Thyroid gland (tissue), 4 donors: ENCODE measurements around the gene GNLY. TPM values are rescaled to one million over a fixed set of nuclear protein-coding genes. Genes with fewer than 3 reads are reported as not detected.

Source experiments
- DNase-seq, 2 donors: peaks; one replicate each; pipeline ENCODE4 v3.0.0-alpha.2; 2019
- H3K27ac ChIP-seq, 3 donors: fragments of 200-600 bp; sonication (generic); 1 replicate in 2 of 3; 2 replicates in 1 of 3; pipeline ENCODE4 v1.5.1; 2016 to 2019; ENCODE audit warnings: mild to moderate bottlenecking in 1 of 3, moderate library complexity in 1 of 3
- H3K27me3 ChIP-seq: fragments of 200-600 bp; sonication (generic); one replicate; pipeline ENCODE4 v1.5.1; 2019
- H3K36me3 ChIP-seq, 2 donors: fragments of 200-600 bp; sonication (generic); one replicate each; pipeline ENCODE4 v1.5.1; 2016 to 2019
- H3K4me1 ChIP-seq, 2 donors: fragments of 200-600 bp; sonication (generic); one replicate each; pipeline ENCODE4 v1.5.1; 2017 to 2019
- H3K4me3 ChIP-seq, 3 donors: fragments of 200-600 bp; sonication (generic); replicated peaks in 1 of 3; 1 replicate in 2 of 3; 2 replicates in 1 of 3; pipeline ENCODE4 v1.5.1; 2016; ENCODE audit warnings: mild to moderate bottlenecking in 1 of 3
- H3K9me3 ChIP-seq: fragments of 200-600 bp; sonication (generic); one replicate; pipeline ENCODE4 v1.5.1; 2017
- POLR2A ChIP-seq, 2 donors: fragments of 450-650 bp; IDR thresholded peaks; one replicate each; pipeline ENCODE4 v1.6.1; 2017; ENCODE audit warnings: antibody characterized with exemption in 2 of 2, mild to moderate bottlenecking in 2 of 2, moderate library complexity in 1 of 2
- WGBS, 2 donors: methylation state at CpG; one replicate each; pipeline ENCODE4 v1.1.5; 2017; 5-methylcytosine and 5-hydroxymethylcytosine counted together
- intact Hi-C: fragments of 100-400 bp; cut with DNase I; formaldehyde crosslinking; loops from one replicate; pipeline ENCODE4 v1.15.1; 2023
- total RNA-seq, 4 donors: library from RNA; depleted of rRNA; stranded (reverse); fragments of >200 nt; gene quantifications; one replicate each; pipeline ENCODE4 v1.2.3, GENCODE V29; 2016
- TF ChIP-seq, protein P1 (sequence below), 6 experiments: fragments of 200-600 bp in 3 of 6; fragments of 450-650 bp in 3 of 6; sonication (generic) in 3 of 6; IDR thresholded peaks; one replicate each; pipeline ENCODE4 v1.5.1; 2016 to 2019; ENCODE audit warnings: antibody characterized with exemption in 6 of 6, mild to moderate bottlenecking in 2 of 6, inconsistent platforms in 1 of 6, moderate library complexity in 1 of 6

GNLY gene
- total RNA-seq, 4 donors from 2014 or later: 0.22 to 3.6 (median 0.63) TPM; not detected in 1

DNA sequence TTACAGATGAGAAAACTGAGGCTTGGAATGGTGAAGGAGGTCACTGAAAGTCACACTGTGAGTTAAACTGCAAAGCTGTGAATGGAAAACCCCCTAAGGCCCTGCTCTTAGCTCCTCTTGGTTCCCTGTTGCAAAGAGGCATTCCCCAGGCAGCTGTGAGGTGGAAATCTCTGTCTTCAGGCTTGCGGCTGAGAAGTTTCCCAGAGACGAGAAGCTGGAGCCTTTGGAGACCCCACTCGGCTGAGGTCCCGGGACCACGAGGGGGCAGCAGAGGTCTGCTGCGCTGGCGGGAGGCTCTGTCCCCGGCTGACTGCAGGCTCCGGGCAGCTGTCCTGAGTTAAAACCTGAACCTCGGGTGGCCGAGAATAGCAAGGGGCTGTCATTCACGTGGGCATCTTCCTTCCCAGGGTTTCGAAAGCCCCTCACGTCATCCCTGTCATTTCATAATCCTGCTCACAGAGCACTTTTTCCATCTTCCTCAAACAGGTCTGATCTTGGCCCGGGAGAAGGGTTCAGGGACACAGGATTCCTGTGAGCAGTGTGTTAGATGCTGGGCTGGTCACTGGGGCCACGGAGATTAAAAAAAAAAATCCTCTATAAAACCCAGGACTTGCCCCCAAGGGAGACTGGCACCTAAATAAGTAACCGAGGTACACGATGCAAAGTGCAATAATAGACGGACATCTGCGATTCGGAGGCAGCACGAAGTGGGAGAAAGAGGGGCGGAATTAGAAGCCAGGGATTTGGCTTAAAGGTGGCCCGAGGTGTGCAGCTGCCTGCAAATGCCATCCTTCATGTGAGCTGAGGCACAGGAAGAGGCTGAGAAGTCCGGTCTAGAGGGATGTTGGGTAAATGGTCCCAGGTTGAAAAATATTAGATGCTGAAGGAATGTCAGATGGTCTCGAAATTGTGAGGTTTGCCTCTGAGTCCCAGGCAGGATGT lies 35.0 kb downstream of the GNLY start:
- no peaks in the 10 kb centered on the region for H3K36me3 ChIP-seq
- peak overlapping the region in 2 of 3 donors; percentile 76 to 92 for H3K27ac ChIP-seq
- H3K4me1 ChIP-seq: peaks cover 15 to 67% of the 10 kb centered on the region in 2 donors
- no peaks in the 10 kb centered on the region for H3K9me3 ChIP-seq
- H3K4me3 ChIP-seq: no peak overlapping the region
- TF ChIP-seq, protein P1, sequence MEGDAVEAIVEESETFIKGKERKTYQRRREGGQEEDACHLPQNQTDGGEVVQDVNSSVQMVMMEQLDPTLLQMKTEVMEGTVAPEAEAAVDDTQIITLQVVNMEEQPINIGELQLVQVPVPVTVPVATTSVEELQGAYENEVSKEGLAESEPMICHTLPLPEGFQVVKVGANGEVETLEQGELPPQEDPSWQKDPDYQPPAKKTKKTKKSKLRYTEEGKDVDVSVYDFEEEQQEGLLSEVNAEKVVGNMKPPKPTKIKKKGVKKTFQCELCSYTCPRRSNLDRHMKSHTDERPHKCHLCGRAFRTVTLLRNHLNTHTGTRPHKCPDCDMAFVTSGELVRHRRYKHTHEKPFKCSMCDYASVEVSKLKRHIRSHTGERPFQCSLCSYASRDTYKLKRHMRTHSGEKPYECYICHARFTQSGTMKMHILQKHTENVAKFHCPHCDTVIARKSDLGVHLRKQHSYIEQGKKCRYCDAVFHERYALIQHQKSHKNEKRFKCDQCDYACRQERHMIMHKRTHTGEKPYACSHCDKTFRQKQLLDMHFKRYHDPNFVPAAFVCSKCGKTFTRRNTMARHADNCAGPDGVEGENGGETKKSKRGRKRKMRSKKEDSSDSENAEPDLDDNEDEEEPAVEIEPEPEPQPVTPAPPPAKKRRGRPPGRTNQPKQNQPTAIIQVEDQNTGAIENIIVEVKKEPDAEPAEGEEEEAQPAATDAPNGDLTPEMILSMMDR (IDR thresholded peaks at IDR 0.05): peak; percentile 81 to 98 (median 96)
- TF ChIP-seq POLR2A (IDR thresholded peaks at IDR 0.05): peak in 1 of 2 donors; percentile 33
- DNase-seq: peak; percentile 92
- no peaks in the 10 kb centered on the region for H3K27me3 ChIP-seq
- intact Hi-C loops: loop anchor here (5.0 kb wide), 1 partner anchor 83 kb away; no protein-coding TSS in a partner anchor
- WGBS, 2 donors: 38 to 42% methylated on average over 24 to 26 of the region's 26 CpGs

DNA sequence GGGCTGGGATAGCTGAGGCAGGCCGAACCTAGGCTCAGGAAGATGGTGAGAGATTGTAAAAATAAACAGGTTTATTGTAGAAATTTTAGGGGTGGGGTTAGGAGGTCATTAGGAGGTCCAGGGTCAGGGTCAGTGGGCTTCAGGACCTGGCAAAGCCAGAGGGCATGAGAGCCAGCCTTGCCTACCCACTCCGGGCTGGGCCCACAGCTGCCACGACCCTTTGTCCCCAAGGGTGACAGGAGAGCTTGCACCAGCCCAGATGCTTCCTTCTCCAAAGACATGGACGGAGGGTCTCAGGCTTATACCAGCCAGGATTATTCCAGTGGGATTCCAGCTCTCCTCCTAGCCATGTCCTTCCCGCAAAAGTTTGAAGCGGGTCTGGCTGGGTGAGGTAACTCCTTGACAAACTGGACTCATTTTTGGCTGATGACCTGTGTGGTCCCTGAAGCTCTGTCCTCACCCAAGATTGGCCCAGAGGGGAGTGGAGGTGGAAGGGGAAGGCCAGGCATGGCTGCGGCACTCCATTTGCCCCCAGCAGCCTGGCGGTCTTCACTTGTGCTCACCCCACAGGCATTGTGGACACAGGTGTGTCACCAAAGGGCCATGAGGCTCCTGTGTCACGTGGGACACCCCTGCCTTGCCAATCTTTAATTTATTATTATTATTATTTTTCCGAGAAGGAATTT lies 35.8 kb downstream of the GNLY start:
- H3K4me1 ChIP-seq: peaks cover 15 to 67% of the 10 kb centered on the region in 2 donors
- no peaks in the 10 kb centered on the region for H3K27me3 ChIP-seq
- intact Hi-C loops: loop anchor here (5.0 kb wide), 1 partner anchor 82 kb away; no protein-coding TSS in a partner anchor
- no peak overlapping the region for H3K4me3 ChIP-seq
- no peaks in the 10 kb centered on the region for H3K9me3 ChIP-seq
- no peak for TF ChIP-seq POLR2A (IDR thresholded peaks at IDR 0.05)
- H3K36me3 ChIP-seq: no peaks in the 10 kb centered on the region
- H3K27ac ChIP-seq: peak overlapping the region in 2 of 3 donors; percentile 76 to 92
- DNase-seq: peak in 1 of 2 donors; percentile 0
- 91 to 95% methylated on average over 10 of the region's 10 CpGs for WGBS, 2 donors

DNA sequence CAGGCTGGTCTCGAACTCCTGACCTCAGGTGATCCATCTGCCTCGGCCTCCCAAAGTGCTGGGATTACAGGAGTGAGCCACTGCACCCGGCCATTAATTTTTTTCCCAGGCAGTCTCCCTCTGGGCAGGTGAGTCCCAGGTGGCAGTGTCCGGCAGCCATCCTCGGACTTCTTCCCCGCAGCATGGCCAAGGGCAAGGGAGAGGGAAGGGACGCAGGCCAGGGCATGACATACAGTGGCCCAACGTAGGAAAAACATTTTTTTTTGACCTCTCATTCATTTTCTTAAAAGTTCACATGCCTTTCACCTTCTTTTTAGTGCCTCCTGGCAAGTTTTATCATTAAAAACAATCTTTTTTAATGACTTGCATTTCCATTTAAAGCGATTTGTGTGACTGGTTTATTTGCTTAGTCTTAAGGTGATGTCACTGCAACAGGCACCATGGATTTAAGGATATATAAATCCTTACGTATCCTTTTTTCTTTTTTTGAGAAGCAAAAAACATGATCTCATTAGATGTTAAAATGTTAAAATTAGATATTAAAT lies 36.6 kb downstream of the GNLY start:
- H3K27me3 ChIP-seq: no peaks in the 10 kb centered on the region
- H3K9me3 ChIP-seq: no peaks in the 10 kb centered on the region
- 90 to 93% methylated on average over 10 of the region's 10 CpGs for whole genome bisulfite sequencing, 2 donors
- no peak overlapping the region for H3K4me3 ChIP-seq
- peaks cover 15 to 68% of the 10 kb centered on the region in 2 donors for H3K4me1 ChIP-seq
- no peak for TF ChIP-seq POLR2A (IDR thresholded peaks at IDR 0.05)
- TF ChIP-seq, protein P1 (IDR thresholded peaks at IDR 0.05): no peak
- no peaks in the 10 kb centered on the region for H3K36me3 ChIP-seq
- intact Hi-C loops: no loop called here
- peak overlapping the region; percentile 16 to 92 (median 76) for H3K27ac ChIP-seq
- DNase-seq: peak in 1 of 2 donors; percentile 0

DNA sequence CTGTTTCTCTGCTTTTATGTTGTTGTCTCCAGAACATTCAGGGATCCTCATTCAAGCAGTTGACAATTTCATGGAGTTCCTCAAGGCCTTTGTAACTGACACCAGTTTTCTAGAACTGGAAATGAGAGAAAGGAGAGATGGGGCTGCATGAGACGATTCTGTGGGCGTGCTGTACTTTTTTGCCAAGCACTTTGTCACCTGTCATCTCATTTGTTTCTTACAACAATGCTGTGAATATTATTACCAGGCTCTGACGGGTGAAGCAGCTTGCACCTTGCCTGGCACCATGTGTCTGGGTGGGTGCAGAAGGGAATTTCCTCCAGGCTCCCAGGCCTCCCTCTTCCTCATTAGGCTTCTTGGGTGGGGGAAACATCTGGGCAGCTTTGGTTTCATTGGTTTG lies 37.4 kb downstream of the GNLY start:
- peaks cover 16 to 69% of the 10 kb centered on the region in 2 donors for H3K4me1 ChIP-seq
- peak overlapping the region; percentile 16 to 92 (median 76) for H3K27ac ChIP-seq
- H3K4me3 ChIP-seq: no peak overlapping the region
- intact Hi-C loops: no loop called here
- TF ChIP-seq, protein P1 (IDR thresholded peaks at IDR 0.05): no peak
- no peak for TF ChIP-seq POLR2A (IDR thresholded peaks at IDR 0.05)
- no peaks in the 10 kb centered on the region for H3K9me3 ChIP-seq
- 72 to 84% methylated on average over 3 of the region's 3 CpGs for WGBS, 2 donors
- DNase-seq: peak in 1 of 2 donors; percentile 6
- no peaks in the 10 kb centered on the region for H3K36me3 ChIP-seq
- H3K27me3 ChIP-seq: no peaks in the 10 kb centered on the region

DNA sequence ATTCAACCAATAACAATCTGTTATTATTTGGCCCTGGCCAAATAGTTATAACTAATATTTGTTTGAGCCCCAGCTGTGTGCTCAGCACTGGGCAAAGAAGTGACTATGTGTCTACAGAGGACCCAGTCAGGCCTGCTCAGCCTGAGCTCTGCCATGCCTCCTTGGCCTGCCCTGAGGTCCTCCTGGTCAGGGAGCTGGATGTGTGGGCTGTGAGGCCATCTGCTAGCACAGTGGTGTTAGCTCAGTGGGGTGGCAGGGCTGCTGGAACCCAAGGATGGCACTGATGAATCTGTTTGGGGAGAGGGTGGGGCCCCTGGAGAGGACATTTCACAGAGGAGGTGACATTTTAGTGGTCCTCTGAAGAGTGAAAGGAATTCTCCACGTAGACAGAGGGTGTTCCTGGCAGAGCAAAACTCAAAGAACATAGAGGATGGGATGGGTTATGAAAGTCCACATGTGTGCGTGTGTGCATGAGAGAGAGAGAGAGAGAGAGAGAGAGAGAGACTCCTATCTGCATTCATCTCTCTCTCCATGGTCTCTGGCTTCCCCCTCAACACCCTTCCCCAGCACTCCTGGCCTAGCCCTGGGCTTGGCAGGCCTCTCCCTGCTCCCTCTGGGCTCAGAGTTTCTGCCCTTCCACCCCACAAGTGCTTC lies 38.4 kb downstream of the GNLY start:
- TF ChIP-seq POLR2A (IDR thresholded peaks at IDR 0.05): no peak
- TF ChIP-seq, protein P1 (IDR thresholded peaks at IDR 0.05): no peak
- Histone ChIP-seq H3K36me3 (no peaks in the 10 kb centered on the region), H3K27ac (peak overlapping the region in 2 of 3 donors; percentile 60 to 76), H3K4me3 (no peak overlapping the region), H3K4me1 (peaks cover 22 to 77% of the 10 kb centered on the region in 2 donors), H3K27me3 (no peaks in the 10 kb centered on the region), H3K9me3 (no peaks in the 10 kb centered on the region)
- intact Hi-C loops: no loop called here
- peak in 1 of 2 donors; percentile 1 for DNase-seq
- WGBS, 2 donors: 66 to 88% methylated on average over 2 of the region's 2 CpGs
